HG03520 (cell line): ENCODE results near the gene ERG.

Experiments
- ATAC-seq: cut with Tn5 transposase; IDR thresholded peaks from one replicate; pipeline ENCODE4 v1.9.1; 2021; ENCODE audit warnings: mild to moderate bottlenecking, moderate library complexity; ENCODE audit not compliant: unreplicated experiment

The ERG gene

GRCh38 chr21:38438462-38438893 lies 59.8 kb downstream of the ERG start:
- ATAC-seq: no peak

GRCh38 chr21:38436341-38436740 lies 61.9 kb downstream of the ERG start:
- no peak for ATAC-seq

GRCh38 chr21:38434913-38435533 lies 63.3 kb downstream of the ERG start:
- ATAC-seq: no peak

GRCh38 chr21:38433471-38433870 lies 64.8 kb downstream of the ERG start:
- ATAC-seq: no peak

DNA sequence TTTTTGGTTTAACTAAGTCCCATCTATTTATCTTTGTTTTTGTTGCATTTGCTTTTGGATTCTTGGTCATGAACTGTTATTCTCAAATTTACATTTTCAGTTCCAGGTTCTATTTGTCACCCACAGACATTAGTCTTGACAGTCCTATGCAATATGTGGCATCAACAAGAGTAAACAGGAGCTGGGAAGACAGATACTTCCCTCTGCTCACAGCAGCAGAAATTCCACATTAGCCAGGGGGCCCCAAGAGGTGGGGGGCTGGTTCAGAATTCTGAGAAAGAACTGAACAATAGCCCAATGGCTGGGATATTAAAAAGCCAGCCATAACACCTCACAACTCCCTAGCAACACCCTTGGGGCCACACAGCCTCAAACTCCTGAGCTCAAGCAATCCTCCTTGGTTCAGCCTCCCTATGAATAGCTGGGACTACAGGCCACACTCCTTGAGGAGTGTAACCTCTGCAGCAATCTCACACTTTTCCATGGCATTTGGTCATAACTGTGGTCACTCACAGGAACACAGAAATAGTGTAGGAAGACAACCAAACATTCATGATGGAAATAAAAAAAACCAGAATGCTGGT lies 67.8 kb downstream of the ERG start:
- no peak for ATAC-seq

DNA sequence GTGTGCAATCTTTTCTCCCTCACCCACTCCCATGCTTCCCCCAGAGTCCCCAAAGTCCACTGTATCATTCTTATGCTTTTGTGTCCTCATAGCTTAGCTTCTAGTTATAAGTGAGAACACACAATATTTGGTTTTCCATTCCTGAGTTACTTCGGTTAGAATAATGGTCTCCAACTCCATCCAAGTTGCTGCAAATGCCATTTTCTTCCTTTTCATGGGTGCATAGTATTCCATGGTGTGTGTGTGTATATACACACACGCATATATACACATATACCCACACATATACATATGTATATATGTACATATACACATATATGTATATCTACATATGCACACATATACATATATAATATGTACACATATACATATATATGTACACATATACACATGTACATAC lies 69.3 kb downstream of the ERG start:
- ATAC-seq: no peak

- no peak for ATAC-seq
Measured at GRCh38 chr21:38428211-38428610, 70.1 kb downstream of the ERG start.

GRCh38 chr21:38424305-38425019 lies 73.8 kb downstream of the ERG start:
- no peak for ATAC-seq

- no peak for ATAC-seq
Measured at GRCh38 chr21:38422082-38422481, 76.2 kb downstream of the ERG start.

DNA sequence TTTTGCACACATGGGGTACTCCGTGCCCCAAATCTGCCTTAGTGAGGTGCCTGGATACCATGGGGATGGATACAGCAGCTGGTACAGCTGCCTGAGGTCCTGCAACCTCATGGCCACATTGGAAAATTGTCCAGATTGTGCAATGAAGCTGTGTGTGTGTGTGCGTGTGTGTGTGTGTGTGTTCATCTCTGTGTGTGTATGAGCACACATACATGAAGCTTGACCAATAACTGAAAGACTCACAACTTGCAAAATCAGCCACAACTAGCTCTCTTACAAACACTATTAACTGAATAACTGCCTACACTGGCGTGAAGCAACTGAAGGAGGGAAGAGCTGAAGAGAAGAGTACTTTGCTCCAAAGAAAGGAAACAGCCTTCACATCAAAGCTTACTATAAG lies 78.1 kb downstream of the ERG start:
- ATAC-seq: no peak

DNA sequence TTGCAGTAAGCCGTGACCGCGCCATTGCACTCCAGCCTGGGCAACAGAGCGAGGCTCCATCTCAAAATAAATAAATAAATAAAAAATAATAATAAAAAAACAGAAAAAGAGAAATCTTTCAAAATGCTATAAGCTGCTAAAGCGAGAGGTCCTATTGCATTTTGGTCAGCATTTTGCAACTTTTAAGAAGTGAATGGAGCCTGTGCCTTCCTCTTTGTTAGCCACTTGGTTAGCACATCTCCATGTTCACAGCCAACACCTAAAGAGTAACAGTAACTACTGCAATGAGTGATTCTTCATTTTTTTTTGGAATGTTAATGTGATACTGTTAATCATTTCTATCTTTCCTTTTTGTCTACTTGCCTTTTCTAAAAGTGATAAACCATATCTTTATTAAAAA lies 80.6 kb downstream of the ERG start:
- no peak for ATAC-seq

DNA sequence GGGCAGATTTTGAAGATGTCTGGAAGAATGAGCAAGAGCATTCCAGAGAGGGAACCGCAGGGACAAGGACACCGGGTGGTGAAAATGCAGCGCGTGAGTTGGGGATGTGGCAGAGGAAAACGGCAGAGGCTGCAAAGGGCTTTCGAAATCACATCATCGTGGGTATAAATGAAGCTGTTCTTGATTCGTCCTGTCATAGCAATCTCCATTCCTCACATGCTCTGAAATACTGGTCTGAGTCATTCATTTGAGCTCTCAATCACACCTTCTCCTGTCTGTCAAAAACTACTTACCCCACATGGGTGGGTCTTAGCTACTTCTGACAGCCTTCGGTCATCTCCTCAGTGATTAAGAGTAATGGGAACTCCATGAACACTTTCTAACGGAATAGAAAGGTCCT lies 81.5 kb downstream of the ERG start:
- ATAC-seq: no peak

- no peak for ATAC-seq
Measured at GRCh38 chr21:38413958-38414548, 84.2 kb downstream of the ERG start.

- no peak for ATAC-seq
Measured at GRCh38 chr21:38410466-38410865, 87.8 kb downstream of the ERG start.

DNA sequence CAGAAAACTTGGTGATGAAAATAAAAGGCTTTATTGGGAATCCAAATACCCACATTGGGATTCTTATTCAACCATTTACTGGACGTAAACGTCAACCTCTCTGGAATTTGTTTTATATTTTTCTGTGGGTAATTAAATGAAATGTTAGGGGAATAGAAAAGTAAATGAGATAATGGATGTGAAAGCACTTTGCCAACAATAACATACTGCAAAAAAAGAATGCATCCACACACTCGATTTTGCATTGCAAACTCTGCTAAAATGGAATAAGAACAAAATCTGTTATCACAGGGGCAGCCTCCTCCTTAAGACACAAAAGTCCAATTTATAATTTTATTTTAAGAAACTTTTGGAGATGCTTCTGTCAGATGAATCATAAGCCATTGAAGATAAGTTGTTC lies 88.4 kb downstream of the ERG start:
- ATAC-seq: no peak

DNA sequence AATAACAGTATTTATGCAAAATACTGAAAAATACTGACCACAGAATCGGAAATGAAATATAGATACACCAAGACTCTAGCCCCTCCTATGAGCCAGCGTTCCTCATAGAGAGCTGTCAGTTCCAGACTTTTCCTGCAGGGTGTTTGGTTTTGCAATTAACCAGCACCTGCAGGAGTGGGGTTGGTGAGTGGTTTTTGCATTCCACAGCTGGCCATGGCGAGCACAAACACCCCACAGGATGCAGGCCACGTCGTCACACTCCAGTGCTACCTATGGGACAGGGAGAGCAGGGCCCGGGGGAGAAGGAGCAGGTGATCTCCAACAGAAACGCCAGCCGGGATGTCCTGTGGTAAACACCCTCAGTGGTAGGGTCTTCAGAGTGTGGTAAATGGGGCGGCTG lies 94.1 kb downstream of the ERG start:
- no peak for ATAC-seq

- ATAC-seq: no peak
Measured at GRCh38 chr21:38402795-38403194, 95.5 kb downstream of the ERG start.

DNA sequence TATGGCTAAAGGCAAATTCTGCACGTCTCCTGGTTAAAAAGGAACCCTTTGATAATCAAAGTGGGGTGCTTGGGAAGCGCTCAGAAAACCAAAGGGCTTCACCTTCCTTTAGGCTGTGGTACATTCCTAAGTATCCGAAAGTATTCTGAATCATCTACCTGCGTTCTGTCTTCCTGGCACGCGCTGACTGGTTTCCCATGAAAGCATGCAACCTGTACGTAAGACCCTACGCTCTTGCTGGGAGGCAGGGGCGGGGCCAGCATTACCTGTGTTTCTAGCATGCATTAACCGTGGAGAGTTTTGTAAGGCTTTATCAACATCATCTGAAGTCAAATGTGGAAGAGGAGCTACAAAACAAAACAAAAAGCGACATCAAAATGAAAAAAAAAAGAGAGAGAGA lies 96.0 kb downstream of the ERG start:
- ATAC-seq: no peak

DNA sequence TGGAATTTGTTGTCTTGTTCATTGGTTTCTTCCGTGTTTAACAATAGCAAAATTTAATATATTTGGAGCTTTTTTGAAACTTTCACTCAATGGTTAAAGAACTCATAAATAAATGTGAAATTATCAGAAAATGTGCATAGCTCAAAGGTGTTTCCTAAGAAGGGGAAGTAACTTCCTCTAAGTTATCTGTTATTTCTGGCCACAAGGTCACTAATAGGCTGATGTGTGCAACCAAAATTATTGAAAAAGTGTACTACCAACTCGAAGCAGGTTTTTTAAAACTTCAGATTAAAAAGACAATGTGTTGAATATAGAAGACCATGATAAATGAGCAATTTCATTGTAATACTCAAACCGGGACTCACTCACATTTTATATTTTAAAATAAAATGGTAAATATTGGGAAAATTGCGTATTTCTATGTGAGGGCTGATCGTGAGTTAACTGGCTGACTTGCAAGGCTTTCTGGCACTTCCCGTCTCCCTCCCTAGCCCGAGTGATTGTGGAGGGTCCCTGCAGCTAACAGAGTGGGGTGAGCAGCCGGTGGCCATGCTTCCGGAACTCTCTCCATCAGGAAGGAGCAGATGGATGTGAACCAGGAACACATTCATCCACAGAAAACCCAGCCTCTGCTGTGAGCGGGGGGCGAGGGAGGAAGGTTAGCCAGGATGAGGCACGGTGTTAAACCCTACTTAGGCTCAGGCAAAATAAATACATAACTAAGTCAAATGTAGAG lies 96.9 kb downstream of the ERG start:
- ATAC-seq: no peak

DNA sequence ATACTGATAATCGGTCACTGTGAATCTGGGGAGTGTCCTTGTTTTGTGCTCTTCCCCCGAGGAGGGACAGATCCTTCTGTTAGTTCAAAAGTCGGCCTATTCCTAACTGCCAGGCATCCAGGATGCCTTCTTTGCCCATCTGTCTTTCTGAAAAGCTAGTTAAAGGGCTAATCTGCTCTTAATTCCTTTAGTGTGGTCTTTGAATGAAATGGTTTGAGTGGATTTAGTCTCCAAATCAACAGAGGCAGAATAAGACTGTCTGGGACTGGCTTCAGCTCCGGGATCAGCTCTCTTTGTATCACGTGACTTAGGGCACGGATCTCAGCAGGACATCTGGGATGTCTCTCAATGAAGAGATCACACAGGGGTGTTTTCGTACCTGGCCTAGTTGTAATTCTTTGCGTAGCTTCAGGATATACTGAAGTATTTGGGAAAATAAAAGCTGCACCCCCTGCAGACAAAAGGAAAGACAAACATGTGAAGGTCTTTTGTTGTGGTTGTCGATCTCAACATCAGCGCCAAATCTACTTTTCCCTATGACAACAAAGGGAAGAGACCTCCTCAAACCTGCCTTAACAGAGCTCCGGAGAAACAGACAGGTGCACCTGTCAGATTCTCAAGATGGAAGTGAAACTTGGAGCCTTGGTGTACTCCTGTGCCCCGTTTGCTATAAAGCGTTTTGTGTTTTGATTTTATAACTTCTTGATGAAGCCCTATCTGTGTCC lies 97.9 kb downstream of the ERG start:
- no peak for ATAC-seq

GRCh38 chr21:38399103-38399502 lies 99.2 kb downstream of the ERG start:
- no peak for ATAC-seq
